ENCODE results near the gene PLEKHG1. TPM values are rescaled to one million over a fixed set of nuclear protein-coding genes. Genes with fewer than 3 reads are reported as not detected.

PLEKHG1 gene
- total and polyA plus RNA-seq, 7 donors, result 1.3 to 10.6 (median 4.2) TPM

- no peak for TF ChIP-seq CTCF (IDR thresholded peaks at IDR 0.05)
- intact Hi-C loops (cut with DNase I), result no loop called here
- Histone ChIP-seq H3K4me3 (no peak overlapping the region), H3K4me1 (no peaks in the 10 kb centered on the region), H3K27ac (no peak overlapping the region), H3K36me3 (ENCODE audit: insufficient read depth in 1 of 2, low read depth in 1 of 2) (no peaks in the 10 kb centered on the region), H3K27me3 (ENCODE audit: insufficient read depth in 3 of 3, low read length in 2 of 3) (no peaks in the 10 kb centered on the region), H3K9me3 (no peaks in the 10 kb centered on the region)
- ATAC-seq (no peak), DNase-seq (no peak)
Measured at GRCh38 chr6:150627154-150627553, 27.5 kb downstream of the PLEKHG1 start.

GRCh38 chr6:150627585-150628025 is 27.9 kb downstream of the PLEKHG1 start:
- no peak overlapping the region for H3K4me3 ChIP-seq
- H3K9me3 ChIP-seq, result no peaks in the 10 kb centered on the region
- no peaks in the 10 kb centered on the region for H3K27me3 ChIP-seq (ENCODE audit: insufficient read depth in 3 of 3, low read length in 2 of 3)
- ATAC-seq (no peak), DNase-seq (no peak)
- H3K36me3 ChIP-seq (ENCODE audit: insufficient read depth in 1 of 2, low read depth in 1 of 2), result no peaks in the 10 kb centered on the region
- no peak overlapping the region for H3K27ac ChIP-seq
- no peaks in the 10 kb centered on the region for H3K4me1 ChIP-seq
- intact Hi-C loops (cut with DNase I), result no loop called here
- WGBS, 3 donors, result 49 to 51% (median 49%) methylated on average over 5 of the region's 5 CpGs
- no peak for TF ChIP-seq CTCF (IDR thresholded peaks at IDR 0.05)

GRCh38 chr6:150628908-150629307 is 29.2 kb downstream of the PLEKHG1 start:
- H3K9me3 ChIP-seq, result no peaks in the 10 kb centered on the region
- no peaks in the 10 kb centered on the region for H3K27me3 ChIP-seq (ENCODE audit: insufficient read depth in 3 of 3, low read length in 2 of 3)
- no peaks in the 10 kb centered on the region for H3K36me3 ChIP-seq (ENCODE audit: insufficient read depth in 1 of 2, low read depth in 1 of 2)
- intact Hi-C loops (cut with DNase I), result no loop called here
- H3K4me1 ChIP-seq, result no peaks in the 10 kb centered on the region
- H3K4me3 ChIP-seq, result no peak overlapping the region
- H3K27ac ChIP-seq, result no peak overlapping the region
- no peak for TF ChIP-seq CTCF (IDR thresholded peaks at IDR 0.05)
- DNase-seq (no peak), ATAC-seq (no peak)
- 79 to 84% (median 81%) methylated on average over 6 of the region's 6 CpGs for WGBS, 3 donors

GRCh38 chr6:150631283-150631983 is 31.7 kb downstream of the PLEKHG1 start:
- intact Hi-C loops (cut with DNase I), result no loop called here
- no peaks in the 10 kb centered on the region for H3K4me1 ChIP-seq
- no peak overlapping the region for H3K4me3 ChIP-seq
- H3K36me3 ChIP-seq (ENCODE audit: insufficient read depth in 1 of 2, low read depth in 1 of 2), result no peaks in the 10 kb centered on the region
- ATAC-seq (no peak), DNase-seq (no peak)
- WGBS, 3 donors, result 86 to 91% (median 88%) methylated on average over 12 of the region's 12 CpGs
- no peaks in the 10 kb centered on the region for H3K27me3 ChIP-seq (ENCODE audit: insufficient read depth in 3 of 3, low read length in 2 of 3)
- no peak for TF ChIP-seq CTCF (IDR thresholded peaks at IDR 0.05)
- H3K9me3 ChIP-seq, result no peaks in the 10 kb centered on the region
- H3K27ac ChIP-seq, result no peak overlapping the region

Data from psoas muscle (tissue), 8 donors.